Osteocyte (in vitro differentiated cells): Measurements from ENCODE around the gene REPIN1. TPM values are rescaled to one million over a fixed set of nuclear protein-coding genes. Genes with fewer than 3 reads are reported as not detected.

Experiments used
- DNase-seq: peaks from one replicate; pipeline ENCODE4 v3.0.0; 2021; ENCODE audit warnings: mixed read lengths; ENCODE audit not compliant: unreplicated experiment; ENCODE audit errors: extremely low spot score
- H3K27ac Mint-ChIP-seq: one replicate; pipeline ENCODE4 v1.8.0; 2021; ENCODE audit warnings: mild to moderate bottlenecking, mixed read lengths; ENCODE audit not compliant: unreplicated experiment
- H3K27me3 Mint-ChIP-seq: one replicate; pipeline ENCODE4 v1.8.0; 2021; ENCODE audit warnings: mixed read lengths; ENCODE audit not compliant: unreplicated experiment
- H3K36me3 Mint-ChIP-seq: one replicate; pipeline ENCODE4 v1.8.0; 2021; ENCODE audit warnings: mixed read lengths; ENCODE audit not compliant: unreplicated experiment
- H3K4me1 Mint-ChIP-seq: one replicate; pipeline ENCODE4 v1.8.0; 2021; ENCODE audit warnings: mixed read lengths; ENCODE audit not compliant: unreplicated experiment
- H3K4me3 Mint-ChIP-seq: one replicate; pipeline ENCODE4 v1.8.0; 2021; ENCODE audit warnings: mild to moderate bottlenecking, moderate library complexity, mixed read lengths; ENCODE audit not compliant: unreplicated experiment
- H3K9me3 Mint-ChIP-seq: one replicate; pipeline ENCODE4 v1.8.0; 2021; ENCODE audit warnings: mixed read lengths; ENCODE audit not compliant: unreplicated experiment
- CTCF ChIP-seq: fragments of 200-600 bp; sonication (generic); IDR thresholded peaks from 2 replicates; pipeline ENCODE4 v1.5.0; 2021; ENCODE audit warnings: antibody characterized with exemption, mild to moderate bottlenecking, moderate library complexity
- total RNA-seq: library from RNA; stranded (reverse); gene quantifications from 2 replicates; pipeline ENCODE4 v1.2.1, GENCODE V29; 2021

REPIN1 gene
- total RNA-seq, 1 donor from 2014 or later = 66.3 TPM

- DNase-seq = no peak
- no peaks in the 10 kb centered on the region for H3K36me3 Mint-ChIP-seq
- peaks cover 4% of the 10 kb centered on the region for H3K4me1 Mint-ChIP-seq
- no peaks in the 10 kb centered on the region for H3K9me3 Mint-ChIP-seq
- peaks cover 18% of the 10 kb centered on the region for H3K27me3 Mint-ChIP-seq
- H3K4me3 Mint-ChIP-seq = no peak overlapping the region
- H3K27ac Mint-ChIP-seq = no peak overlapping the region
- TF ChIP-seq CTCF = no peak
Observed at GRCh38 chr7:150421831-150422230, 53.2 kb downstream of the REPIN1 start.

Other genes starting within 250 kb of the REPIN1 start
- not detected in 2 replicates for gene LRRC61, start 45.5 kb upstream of the REPIN1 start, total RNA-seq
- gene ACTR3C, start 45.3 kb upstream of the REPIN1 start, total RNA-seq = not detected in 2 replicates
- not detected in 2 replicates for gene RARRES2, start 27.2 kb upstream of the REPIN1 start, total RNA-seq
- gene ZNF775, start 10.5 kb downstream of the REPIN1 start, total RNA-seq = 5.9 and 8.0 TPM in 2 replicates
- not detected in 2 replicates for gene GIMAP8, start 81.8 kb downstream of the REPIN1 start, total RNA-seq
- not detected in 2 replicates for gene GIMAP7, start 146.1 kb downstream of the REPIN1 start, total RNA-seq
- gene GIMAP4, start 198.6 kb downstream of the REPIN1 start, total RNA-seq = not detected in 2 replicates